DMS 273 (cell line): ENCODE data around the gene SPEF2.

Experiments
- DNase-seq: peaks from one replicate; lab custom pipeline; 2025; ENCODE audit not compliant: unreplicated experiment; lab: John Stamatoyannopoulos, UW

Gene SPEF2

GRCh38 chr5:35698047-35698808, 80.6 kb downstream of the SPEF2 start:
- DNase-seq = no peak

GRCh38 chr5:35707659-35708058, 90.0 kb downstream of the SPEF2 start:
- no peak for DNase-seq

- no peak for DNase-seq
Measured at GRCh38 chr5:35709688-35710087, 92.0 kb downstream of the SPEF2 start.

- DNase-seq = no peak
Measured at GRCh38 chr5:35717718-35718117, 100.1 kb downstream of the SPEF2 start.

GRCh38 chr5:35735718-35736117, 118.1 kb downstream of the SPEF2 start:
- DNase-seq = no peak

- DNase-seq = no peak
Measured at GRCh38 chr5:35736280-35736679, 118.6 kb downstream of the SPEF2 start.

GRCh38 chr5:35741126-35741716, 123.6 kb downstream of the SPEF2 start:
- DNase-seq = no peak

- DNase-seq = no peak
Measured at GRCh38 chr5:35741971-35742370, 124.3 kb downstream of the SPEF2 start.

GRCh38 chr5:35743644-35744043, 126.0 kb downstream of the SPEF2 start:
- no peak for DNase-seq

GRCh38 chr5:35745193-35745592, 127.5 kb downstream of the SPEF2 start:
- DNase-seq = no peak

- DNase-seq = no peak
Measured at GRCh38 chr5:35745660-35746059, 128.0 kb downstream of the SPEF2 start.

- no peak for DNase-seq
Measured at GRCh38 chr5:35752012-35752411, 134.3 kb downstream of the SPEF2 start.

GRCh38 chr5:35753500-35753899, 135.8 kb downstream of the SPEF2 start:
- DNase-seq = no peak

GRCh38 chr5:35754481-35754880, 136.8 kb downstream of the SPEF2 start:
- no peak for DNase-seq

- no peak for DNase-seq
Measured at GRCh38 chr5:35755966-35756365, 138.3 kb downstream of the SPEF2 start.

- no peak for DNase-seq
Measured at GRCh38 chr5:35758151-35758724, 140.6 kb downstream of the SPEF2 start.

GRCh38 chr5:35761541-35761940, 143.9 kb downstream of the SPEF2 start:
- DNase-seq = no peak

GRCh38 chr5:35762368-35762767, 144.7 kb downstream of the SPEF2 start:
- no peak for DNase-seq

- DNase-seq = no peak
Measured at GRCh38 chr5:35765921-35766320, 148.3 kb downstream of the SPEF2 start.

GRCh38 chr5:35771300-35771699, 153.6 kb downstream of the SPEF2 start:
- no peak for DNase-seq

- DNase-seq = no peak
Measured at GRCh38 chr5:35771839-35772238, 154.2 kb downstream of the SPEF2 start.

- DNase-seq = no peak
Measured at GRCh38 chr5:35773967-35774366, 156.3 kb downstream of the SPEF2 start.
